IMR-90 (cell line): ENCODE results near the gene ANKMY1. TPM values are rescaled to one million over a fixed set of nuclear protein-coding genes. Genes with fewer than 3 reads are reported as not detected.

Experiments
- ATAC-seq: fragments of 200-7000 bp; cut with Tn5 transposase; 2 replicates; pipeline ENCODE4 v1.9.1; 2020; ENCODE audit warnings: low read depth, mild to moderate bottlenecking, moderate library complexity
- BruUV-seq: library from RNA; stranded (reverse); fragments of 400-500 nt; replicated peaks from 2 replicates; lab custom pipeline; 2021; lab: Mats Ljungman, UMichigan
- CTCF ChIA-PET: fragments of 300-600 bp; formaldehyde crosslinking; extraction: SDS; loops from one replicate; lab custom pipeline; 2021; ENCODE audit warnings: antibody characterized with exemption; lab: Yijun Ruan, JAX
- POLR2A ChIA-PET: fragments of 300-600 bp; sonication (Branson Sonifier 250); formaldehyde crosslinking; loops from one replicate; lab custom pipeline; 2022; ENCODE audit warnings: antibody characterized with exemption; ENCODE audit not compliant: unreplicated experiment; lab: Charles Lee
- DNase-seq: peaks from one replicate; pipeline ENCODE4 v3.0.0; 2013
- H2AFZ ChIP-seq: replicated peaks from 2 replicates; pipeline ENCODE3; 2013; ENCODE audit warnings: low read length, mild to moderate bottlenecking; ENCODE audit not compliant: poor library complexity
- H2AK5ac ChIP-seq: 2 replicates; pipeline ENCODE4 v1.6.1; 2013; ENCODE audit warnings: low read depth, low read length, inconsistent platforms
- H2AK9ac ChIP-seq: replicated peaks from 2 replicates; pipeline ENCODE3; 2013; ENCODE audit warnings: mild to moderate bottlenecking, low read depth, low read length, moderate library complexity; ENCODE audit not compliant: poor library complexity
- H2BK120ac ChIP-seq: 2 replicates; pipeline ENCODE4 v1.6.1; 2013; ENCODE audit warnings: low read depth, low read length, inconsistent platforms
- H2BK15ac ChIP-seq: 3 replicates; pipeline ENCODE4 v1.6.1; 2013; ENCODE audit warnings: low read depth, low read length, inconsistent platforms
- H2BK20ac ChIP-seq: 2 replicates; pipeline ENCODE4 v1.6.1; 2013; ENCODE audit warnings: low read depth, mild to moderate bottlenecking, inconsistent platforms, low read length, moderate library complexity
- H2BK5ac ChIP-seq: 2 replicates; pipeline ENCODE4 v1.6.1; 2013; ENCODE audit warnings: mild to moderate bottlenecking, low read depth, low read length, inconsistent platforms; ENCODE audit not compliant: poor library complexity, severe bottlenecking
- H3K14ac ChIP-seq: replicated peaks from 2 replicates; pipeline ENCODE4 v1.6.1; 2013; ENCODE audit warnings: low read depth, low read length, inconsistent platforms
- H3K18ac ChIP-seq: 2 replicates; pipeline ENCODE4 v1.6.1; 2013; ENCODE audit warnings: low read depth, low read length, control low read depth
- H3K23ac ChIP-seq: 2 replicates; pipeline ENCODE4 v1.6.1; 2013; ENCODE audit warnings: low read depth, low read length, inconsistent platforms
- H3K27ac ChIP-seq: 2 replicates; pipeline ENCODE4 v1.5.1; 2013; ENCODE audit warnings: mild to moderate bottlenecking, control low read depth, low read length; ENCODE audit not compliant: insufficient read depth
- H3K27me3 ChIP-seq: 2 replicates; pipeline ENCODE4 v1.6.1; 2013; ENCODE audit warnings: low read length; ENCODE audit not compliant: control insufficient read depth, insufficient read depth
- H3K36me3 ChIP-seq: 2 replicates; pipeline ENCODE4 v1.6.1; 2013; ENCODE audit warnings: low read length, mixed read lengths; ENCODE audit not compliant: control insufficient read depth, insufficient read depth
- H3K4ac ChIP-seq: 2 replicates; pipeline ENCODE4 v1.6.1; 2013; ENCODE audit warnings: low read depth, low read length, inconsistent platforms
- H3K4me1 ChIP-seq: 2 replicates; pipeline ENCODE4 v1.6.1; 2013; ENCODE audit warnings: low read length, mixed read lengths; ENCODE audit not compliant: control insufficient read depth, insufficient read depth
- H3K4me2 ChIP-seq: 2 replicates; pipeline ENCODE4 v1.6.1; 2013; ENCODE audit warnings: low read depth, mild to moderate bottlenecking, control low read depth, low read length, moderate library complexity
- H3K4me3 ChIP-seq: 2 replicates; pipeline ENCODE4 v1.5.1; 2013; ENCODE audit warnings: low read depth, mild to moderate bottlenecking, control low read depth, low read length, moderate library complexity; ENCODE audit not compliant: insufficient read depth
- H3K56ac ChIP-seq: 2 replicates; pipeline ENCODE4 v1.6.1; 2013; ENCODE audit warnings: low read length, inconsistent platforms; ENCODE audit not compliant: insufficient read depth; ENCODE audit errors: extremely low read depth
- H3K79me1 ChIP-seq, 2 experiments: 2 replicates each; pipeline ENCODE4 v1.6.1; 2013; ENCODE audit warnings: low read length in 2 of 2, inconsistent platforms in 1 of 2, low read depth in 1 of 2
- H3K9ac ChIP-seq: 2 replicates; pipeline ENCODE4 v1.6.1; 2013; ENCODE audit warnings: low read depth, low read length, control low read depth
- H3K9me1 ChIP-seq: 2 replicates; pipeline ENCODE4 v1.6.1; 2013; ENCODE audit warnings: low read length, inconsistent platforms; ENCODE audit not compliant: insufficient read depth
- H3K9me3 ChIP-seq: 2 replicates; pipeline ENCODE4 v1.6.1; 2013; ENCODE audit warnings: low read length; ENCODE audit not compliant: control insufficient read depth, insufficient read depth
- H4K20me1 ChIP-seq: 2 replicates; pipeline ENCODE4 v1.6.1; 2013; ENCODE audit warnings: low read length, inconsistent platforms; ENCODE audit not compliant: insufficient read depth
- H4K5ac ChIP-seq: 2 replicates; pipeline ENCODE4 v1.6.1; 2013; ENCODE audit warnings: mild to moderate bottlenecking, low read depth, low read length, control low read depth
- H4K8ac ChIP-seq, 2 experiments: 2 replicates each; pipeline ENCODE4 v1.6.1; 2013; ENCODE audit warnings: low read depth in 2 of 2, low read length in 2 of 2, control low read depth in 1 of 2, inconsistent platforms in 1 of 2
- H4K91ac ChIP-seq: 2 replicates; pipeline ENCODE4 v1.6.1; 2013; ENCODE audit warnings: low read depth, low read length, inconsistent platforms; ENCODE audit not compliant: insufficient read depth
- CEBPB ChIP-seq: IDR thresholded peaks from 2 replicates; pipeline ENCODE4 v1.6.1; 2012; ENCODE audit warnings: low read depth, low read length, improper control_type of control experiment
- CHD1 ChIP-seq: IDR thresholded peaks from 2 replicates; pipeline ENCODE4 v1.6.1; 2012; ENCODE audit warnings: low read depth, low read length, improper control_type of control experiment
- FOS ChIP-seq: fragments of 150-350 bp; IDR thresholded peaks from 2 replicates; pipeline ENCODE4 v1.6.1; 2016; ENCODE audit warnings: low read depth, low read length
- MAZ ChIP-seq: IDR thresholded peaks from 2 replicates; pipeline ENCODE4 v1.6.1; 2012; ENCODE audit warnings: low read depth, mild to moderate bottlenecking, low read length, improper control_type of control experiment, moderate library complexity, borderline replicate concordance
- POLR2A ChIP-seq: IDR thresholded peaks from 2 replicates; pipeline ENCODE4 v1.6.1; 2012; ENCODE audit warnings: mild to moderate bottlenecking, low read depth, low read length
- RFX5 ChIP-seq: IDR thresholded peaks from 2 replicates; pipeline ENCODE4 v1.8.0; 2012; ENCODE audit warnings: low read depth, mild to moderate bottlenecking, low read length, moderate library complexity
- SMC3 ChIP-seq: fragments of 150-350 bp; IDR thresholded peaks from 2 replicates; pipeline ENCODE4 v1.6.1; 2016; ENCODE audit warnings: low read depth, mild to moderate bottlenecking, antibody characterized with exemption, low read length, moderate library complexity
- USF2 ChIP-seq: fragments of 150-350 bp; IDR thresholded peaks from 2 replicates; pipeline ENCODE4 v1.6.1; 2017; ENCODE audit warnings: mild to moderate bottlenecking, antibody characterized with exemption, low read length, low read depth
- WGBS, 2 experiments: methylation state at CpG; one replicate each; pipeline versions ENCODE4 v1.1.5 to v1.1.7; 2013; ENCODE audit warnings: missing lambda C conversion rate in 2 of 2; ENCODE audit not compliant: insufficient read length in 1 of 2; ENCODE audit errors: extremely low coverage in 2 of 2; 5-methylcytosine and 5-hydroxymethylcytosine counted together
- dilution Hi-C: fragments of 300-500 bp; cut with HindIII; formaldehyde crosslinking; loops from one replicate; pipeline ENCODE4 v1.14.3; 2018; ENCODE audit warnings: low sequenced_read_pairs; ENCODE audit not compliant: unreplicated experiment
- in situ Hi-C: fragments of 300-500 bp; cut with MboI; formaldehyde crosslinking; loops from 3 replicates; pipeline ENCODE4 v1.14.3; 2019; ENCODE audit warnings: low sequenced_read_pairs, inconsistent platforms, mixed read lengths
- intact Hi-C: fragments of 100-400 bp; cut with micrococcal nuclease; formaldehyde crosslinking; loops from 2 replicates; pipeline ENCODE4 v1.10.0; 2022
- polyA plus RNA-seq, 3 experiments: library from polyadenylated mRNA; depleted of rRNA; stranded (reverse); fragments of >200 nt; gene quantifications; 2 replicates each; pipeline ENCODE4 v1.2.3, GENCODE V29; 2012; ENCODE audit warnings: low replicate concordance in 1 of 3
- total RNA-seq: library from RNA; depleted of rRNA; stranded (reverse); fragments of >200 nt; gene quantifications from 2 replicates; pipeline ENCODE4 v1.2.3, GENCODE V29; 2012

ANKMY1 gene
- total and polyA plus RNA-seq, 2 of the 4 experiments (the other 2 are of a cell fraction) = 2.9 to 5.5 TPM

- H3K18ac ChIP-seq = no peak overlapping the region
- H3K4me3 ChIP-seq = no peak overlapping the region
- dilution Hi-C loops (no loop called here), in situ Hi-C loops (no loop called here), intact Hi-C loops (no loop called here)
- H3K9me1 ChIP-seq = peaks cover 7% of the 10 kb centered on the region
- H3K23ac ChIP-seq = no peak overlapping the region
- H3K9ac ChIP-seq = no peak overlapping the region
- CTCF ChIA-PET = interaction anchor here (0.6 kb wide), 1 partner anchor 19 kb away, joined by 3 read pairs; no protein-coding TSS in a partner anchor
- no peak for ATAC-seq
- H3K27me3 ChIP-seq = no peaks in the 10 kb centered on the region
- H3K14ac ChIP-seq = no peak overlapping the region
- H3K4me1 ChIP-seq = no peaks in the 10 kb centered on the region
- no peak overlapping the region for H2AK5ac ChIP-seq
- no peak overlapping the region for H3K4me2 ChIP-seq
- peaks cover 5% of the 10 kb centered on the region; the same call in 1 of the 2 replicates for H3K9me3 ChIP-seq
- BruUV-seq = no TSS peak
- H2BK5ac ChIP-seq = no peak overlapping the region
- TF ChIP-seq FOS = no peak
- TF ChIP-seq CHD1 = no peak
- TF ChIP-seq USF2 = no peak
- TF ChIP-seq RFX5 = no peak
- TF ChIP-seq POLR2A = no peak
- TF ChIP-seq SMC3 = no peak
- no peak for TF ChIP-seq MAZ
- no peak for TF ChIP-seq CEBPB
- H2AK9ac ChIP-seq = no peak overlapping the region
- H2BK15ac ChIP-seq = no peak overlapping the region
- POLR2A ChIA-PET = interaction anchor here (0.6 to 0.7 kb wide), 2 partner anchors 68 to 111 kb away, joined by 3 to 12 read pairs; no protein-coding TSS in a partner anchor
- H4K8ac ChIP-seq = no peak overlapping the region
- H2BK20ac ChIP-seq = no peak overlapping the region
- no CpG with 5 or more reads among the region's 4 CpGs for WGBS, 2 experiments
- H4K91ac ChIP-seq = no peak overlapping the region
- H3K4ac ChIP-seq = no peak overlapping the region
- H3K79me1 ChIP-seq = 0 out of 4 replicates have a peak, but pooled peaks cover 0 to 3% of the 10 kb centered on the region in 2 experiments
- DNase-seq = no peak
- H3K36me3 ChIP-seq = no peaks in the 10 kb centered on the region
- H2BK120ac ChIP-seq = no peak overlapping the region
- H3K56ac ChIP-seq = no peak overlapping the region
- peaks cover 10% of the 10 kb centered on the region; the same call in 1 of the 2 replicates for H4K20me1 ChIP-seq
- no peak overlapping the region for H2AFZ ChIP-seq
- no peak overlapping the region for H3K27ac ChIP-seq
- no peak overlapping the region for H4K5ac ChIP-seq
Observed at GRCh38 chr2:240473211-240473610, 84.6 kb downstream of the ANKMY1 start.
